Kasumi-1 (cell line): Measurements from ENCODE around the gene TARS2.

Experiments
- DNase-seq, 2 experiments: peaks; one replicate each; lab custom pipeline; 2025; lab: John Stamatoyannopoulos, UW

The TARS2 gene

GRCh38 chr1:150555971-150556865, 69.0 kb downstream of the TARS2 start:
- no peak for DNase-seq

DNA sequence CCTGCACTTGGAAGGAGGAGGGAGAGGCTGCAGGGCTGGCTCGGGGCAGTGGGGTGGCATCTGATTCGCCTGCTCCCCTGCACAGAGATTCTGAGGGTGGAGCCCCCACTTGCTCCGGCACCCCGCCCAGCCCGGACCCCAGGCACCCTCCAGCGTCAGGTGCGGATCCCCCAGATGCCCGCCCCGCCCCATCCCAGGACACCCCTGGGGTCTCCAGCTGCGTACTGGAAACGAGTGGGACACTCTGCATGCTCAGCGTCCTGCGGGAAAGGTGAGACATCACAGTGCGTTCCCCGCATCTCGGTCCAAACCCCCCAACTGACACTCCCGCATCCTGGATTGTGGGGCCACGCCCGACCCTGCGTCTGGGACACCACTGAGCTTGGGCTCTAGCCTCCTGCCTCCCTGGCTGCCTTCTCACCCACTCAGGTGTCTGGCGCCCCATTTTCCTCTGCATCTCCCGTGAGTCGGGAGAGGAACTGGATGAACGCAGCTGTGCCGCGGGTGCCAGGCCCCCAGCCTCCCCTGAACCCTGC, 69.9 kb downstream of the TARS2 start:
- no peak for DNase-seq
